PC-3 (cell line): ENCODE measurements around the gene TMEM94. TPM values are rescaled to one million over a fixed set of nuclear protein-coding genes. Genes with fewer than 3 reads are reported as not detected.
"Not testable (repeated sequence)": the region's sequence is repeated elsewhere in the genome, so short reads cannot be mapped to it uniquely, and the experiment has no call there.

Experiments
- ATAC-seq: fragments of 200-7000 bp; cut with Tn5 transposase; 2 replicates; pipeline ENCODE4 v1.9.1; 2020; ENCODE audit warnings: mild to moderate bottlenecking, moderate library complexity
- BruUV-seq: library from RNA; stranded (reverse); fragments of 400-500 nt; replicated peaks from 2 replicates; lab custom pipeline; 2021; lab: Mats Ljungman, UMichigan
- CTCF ChIA-PET: fragments of 300-600 bp; sonication (Branson Sonifier 250); formaldehyde crosslinking; loops from one replicate; lab custom pipeline; 2022; ENCODE audit warnings: antibody characterized with exemption; lab: Charles Lee
- POLR2A ChIA-PET: fragments of 300-600 bp; sonication (Branson Sonifier 250); formaldehyde crosslinking; loops from one replicate; lab custom pipeline; 2022; ENCODE audit warnings: antibody characterized with exemption; ENCODE audit not compliant: unreplicated experiment; lab: Charles Lee
- DNase-seq: peaks from one replicate; pipeline ENCODE4 v3.0.0-alpha.2; 2015
- H2AFZ ChIP-seq: fragments of 300-600 bp; sonication (generic); 2 replicates; pipeline ENCODE4 v1.6.0; 2016; ENCODE audit warnings: antibody characterized with exemption, low read length
- H3F3A ChIP-seq: fragments of 300-600 bp; sonication (generic); one replicate; pipeline ENCODE4 v1.6.0; 2017; ENCODE audit warnings: antibody characterized with exemption, low read length, control low read depth, mild to moderate bottlenecking; ENCODE audit not compliant: unreplicated experiment
- H3K27ac ChIP-seq: fragments of 300-600 bp; sonication (generic); 2 replicates; pipeline ENCODE4 v1.5.1; 2016; ENCODE audit warnings: mild to moderate bottlenecking, low read length
- H3K27me3 ChIP-seq: fragments of 300-600 bp; sonication (generic); 2 replicates; pipeline ENCODE4 v1.6.1; 2016; ENCODE audit warnings: low read length, mixed read lengths
- H3K36me3 ChIP-seq: fragments of 300-600 bp; sonication (generic); 2 replicates; pipeline ENCODE4 v1.6.1; 2016; ENCODE audit warnings: low read depth, mixed run types, low read length, mixed read lengths
- H3K4me1 ChIP-seq: fragments of 300-600 bp; sonication (generic); 2 replicates; pipeline ENCODE4 v1.5.1; 2016; ENCODE audit warnings: low read length; ENCODE audit not compliant: insufficient read depth
- H3K4me2 ChIP-seq: fragments of 300-600 bp; sonication (generic); 2 replicates; pipeline ENCODE4 v1.6.0; 2016; ENCODE audit warnings: low read length
- H3K4me3 ChIP-seq: fragments of 300-600 bp; sonication (generic); 2 replicates; pipeline ENCODE4 v1.5.1; 2016; ENCODE audit warnings: mild to moderate bottlenecking, low read length, mixed read lengths
- H3K79me2 ChIP-seq: fragments of 300-600 bp; sonication (generic); 2 replicates; pipeline ENCODE4 v1.6.1; 2017; ENCODE audit warnings: low read length, mixed read lengths
- H3K9ac ChIP-seq: fragments of 300-600 bp; sonication (generic); 2 replicates; pipeline ENCODE4 v1.6.0; 2016; ENCODE audit warnings: mild to moderate bottlenecking, low read length
- H3K9me2 ChIP-seq: fragments of 300-600 bp; sonication (generic); replicated peaks from 2 replicates; pipeline ENCODE4 v1.6.1; 2016; ENCODE audit warnings: mixed run types, low read length, mixed read lengths
- H3K9me3 ChIP-seq: fragments of 300-600 bp; sonication (generic); 2 replicates; pipeline ENCODE4 v1.6.1; 2016; ENCODE audit warnings: low read length, mixed read lengths
- H4K20me1 ChIP-seq: fragments of 300-600 bp; sonication (generic); 2 replicates; pipeline ENCODE4 v1.6.1; 2016; ENCODE audit warnings: low read length, mixed read lengths
- EZH2 ChIP-seq: fragments of 300-600 bp; sonication (generic); IDR thresholded peaks from one replicate; pipeline ENCODE4 v1.6.1; 2017; ENCODE audit warnings: antibody characterized with exemption, mild to moderate bottlenecking, low read length; ENCODE audit not compliant: unreplicated experiment
- EZH2phosphoT487 ChIP-seq: fragments of 300-600 bp; sonication (generic); IDR thresholded peaks from 2 replicates; pipeline ENCODE4 v1.6.1; 2018; ENCODE audit warnings: mild to moderate bottlenecking, antibody characterized with exemption, low read length, borderline replicate concordance
- intact Hi-C: fragments of 100-400 bp; cut with micrococcal nuclease; formaldehyde crosslinking; loops from 2 replicates; pipeline ENCODE4 v1.9.0; 2023
- total RNA-seq: library from RNA; depleted of rRNA; stranded (reverse); fragments of >200 nt; gene quantifications from 2 replicates; pipeline ENCODE4 v1.2.3, GENCODE V29; 2014
- TF ChIP-seq, protein P1 (sequence below): fragments of 300-600 bp; sonication (generic); conservative IDR thresholded peaks from 2 replicates; pipeline ENCODE4 v1.5.1; 2017; ENCODE audit warnings: antibody characterized with exemption, low read depth, mild to moderate bottlenecking, low read length

The TMEM94 gene
- total RNA-seq, 1 experiment from 2014 or later: 45.6 TPM

DNA sequence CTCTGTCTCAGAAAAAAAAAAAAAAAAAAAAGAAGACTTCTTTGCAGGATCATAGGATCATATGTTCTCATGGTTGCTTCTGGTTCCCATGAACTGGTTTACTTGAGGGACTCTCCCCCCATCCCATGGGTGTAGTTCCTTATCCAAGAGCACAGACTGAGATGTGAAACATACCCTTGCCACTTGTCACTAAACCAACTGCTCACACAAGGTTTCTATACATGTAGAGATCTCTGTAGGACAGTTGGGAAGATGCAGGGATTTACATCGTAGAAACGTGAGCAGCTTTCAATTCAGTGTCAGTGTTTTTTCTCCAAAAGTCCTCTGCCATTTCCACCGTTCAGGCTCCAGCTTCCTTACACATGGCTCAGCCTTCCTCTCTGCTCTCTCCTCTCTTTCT, 11.1 kb upstream of the TMEM94 start:
- Histone ChIP-seq H3K4me1 (no peaks in the 10 kb centered on the region), H3K4me3 (no peak overlapping the region), H4K20me1 (no peaks in the 10 kb centered on the region), H3K9ac (no peak overlapping the region), H3K4me2 (no peak overlapping the region), H3K9me2 (no peaks in the 10 kb centered on the region), H3K79me2 (no peaks in the 10 kb centered on the region), H3K9me3 (no peaks in the 10 kb centered on the region), H3F3A (no peaks in the 10 kb centered on the region), H3K27me3 (no peaks in the 10 kb centered on the region), H3K36me3 (no peaks in the 10 kb centered on the region), H3K27ac (no peak overlapping the region), H2AFZ (no peak overlapping the region)
- TF ChIP-seq, protein P1, sequence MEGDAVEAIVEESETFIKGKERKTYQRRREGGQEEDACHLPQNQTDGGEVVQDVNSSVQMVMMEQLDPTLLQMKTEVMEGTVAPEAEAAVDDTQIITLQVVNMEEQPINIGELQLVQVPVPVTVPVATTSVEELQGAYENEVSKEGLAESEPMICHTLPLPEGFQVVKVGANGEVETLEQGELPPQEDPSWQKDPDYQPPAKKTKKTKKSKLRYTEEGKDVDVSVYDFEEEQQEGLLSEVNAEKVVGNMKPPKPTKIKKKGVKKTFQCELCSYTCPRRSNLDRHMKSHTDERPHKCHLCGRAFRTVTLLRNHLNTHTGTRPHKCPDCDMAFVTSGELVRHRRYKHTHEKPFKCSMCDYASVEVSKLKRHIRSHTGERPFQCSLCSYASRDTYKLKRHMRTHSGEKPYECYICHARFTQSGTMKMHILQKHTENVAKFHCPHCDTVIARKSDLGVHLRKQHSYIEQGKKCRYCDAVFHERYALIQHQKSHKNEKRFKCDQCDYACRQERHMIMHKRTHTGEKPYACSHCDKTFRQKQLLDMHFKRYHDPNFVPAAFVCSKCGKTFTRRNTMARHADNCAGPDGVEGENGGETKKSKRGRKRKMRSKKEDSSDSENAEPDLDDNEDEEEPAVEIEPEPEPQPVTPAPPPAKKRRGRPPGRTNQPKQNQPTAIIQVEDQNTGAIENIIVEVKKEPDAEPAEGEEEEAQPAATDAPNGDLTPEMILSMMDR: no peak
- TF ChIP-seq EZH2phosphoT487 (no peak), EZH2 (no peak)
- CTCF ChIA-PET: no interaction called here
- ATAC-seq: no peak
- intact Hi-C loops: no loop called here
- POLR2A ChIA-PET: no interaction called here
- DNase-seq: no peak
- BruUV-seq: no TSS peak

DNA sequence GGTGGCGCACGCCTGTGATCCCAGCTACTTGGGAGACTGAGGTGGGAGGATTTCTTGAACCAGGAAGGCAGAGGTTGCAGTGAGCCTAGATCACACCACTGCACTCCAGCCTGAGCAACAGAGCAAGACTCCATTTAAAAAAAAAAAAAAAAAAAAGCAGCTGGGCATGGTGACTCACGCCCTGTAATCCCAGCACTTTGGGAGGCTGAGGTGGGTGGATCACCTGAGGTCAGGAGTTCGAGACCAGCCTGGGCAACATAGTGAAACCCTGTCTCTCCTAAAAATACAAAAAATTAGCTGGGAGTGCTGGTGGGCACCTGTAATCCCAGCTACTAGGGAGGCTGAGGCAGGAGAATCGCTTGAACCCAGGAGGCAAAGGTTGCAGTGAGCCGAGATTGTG, 10.5 kb upstream of the TMEM94 start:
- H3K79me2 ChIP-seq, H3F3A ChIP-seq, POLR2A ChIA-PET, DNase-seq, H3K9me2 ChIP-seq, H3K36me3 ChIP-seq, BruUV-seq, H3K4me2 ChIP-seq, H3K9me3 ChIP-seq, H3K27me3 ChIP-seq, H4K20me1 ChIP-seq, H3K4me3 ChIP-seq, H3K9ac ChIP-seq, ATAC-seq, H3K27ac ChIP-seq, H2AFZ ChIP-seq, H3K4me1 ChIP-seq, intact Hi-C loops: not testable (repeated sequence)
- CTCF ChIA-PET: interaction anchor here (0.6 kb wide), 1 partner anchor 304 kb away, joined by 3 read pairs; no protein-coding TSS in a partner anchor

DNA sequence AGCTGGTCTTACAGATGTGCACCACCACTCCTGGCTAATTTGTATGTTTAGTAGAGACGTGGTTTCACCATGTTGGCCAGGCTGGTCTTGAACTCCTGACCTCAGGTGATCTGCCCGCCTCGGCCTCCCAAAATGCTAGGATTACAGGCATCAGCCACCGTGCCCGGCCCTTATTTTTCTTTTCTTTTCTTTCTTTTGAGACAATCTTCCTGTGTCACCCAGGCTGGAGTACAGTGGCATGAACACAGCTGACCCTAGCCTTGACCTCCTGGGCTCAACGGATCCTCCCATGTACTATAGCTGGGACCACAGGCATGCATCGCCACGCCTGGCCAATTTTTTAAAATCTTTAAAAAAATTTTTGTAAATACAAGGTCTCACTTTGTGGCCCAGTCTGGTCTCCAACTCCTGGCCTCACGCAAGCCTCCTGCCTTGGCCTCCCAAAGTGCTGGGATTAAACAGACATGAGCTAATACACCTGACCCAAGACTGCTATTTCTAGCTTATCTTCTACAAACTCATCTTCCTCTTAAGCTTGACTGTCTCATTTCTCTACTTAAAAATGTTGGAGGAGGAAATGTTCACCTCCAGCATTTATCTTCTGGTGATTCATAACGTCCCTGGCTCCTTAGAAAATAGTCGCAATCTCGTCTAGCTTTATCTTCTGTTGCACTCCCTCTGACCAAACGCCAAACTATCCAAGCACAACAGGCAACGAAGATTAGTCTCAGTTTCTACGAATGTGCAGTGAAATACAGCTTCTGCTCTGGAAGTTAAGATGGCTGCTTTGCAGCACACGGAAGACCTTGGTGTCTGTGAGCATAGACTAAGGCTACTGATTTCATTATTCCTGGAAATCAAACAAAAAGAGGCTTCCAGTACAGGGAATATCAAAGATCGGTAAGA, 8.2 kb upstream of the TMEM94 start:
- Histone ChIP-seq H4K20me1 (no peaks in the 10 kb centered on the region), H3K9me2 (no peaks in the 10 kb centered on the region), H3K9me3 (no peaks in the 10 kb centered on the region), H3K36me3 (no peaks in the 10 kb centered on the region), H3K79me2 (no peaks in the 10 kb centered on the region), H3K4me3 (no peak overlapping the region), H3F3A (no peaks in the 10 kb centered on the region), H3K27ac (no peak overlapping the region), H3K27me3 (no peaks in the 10 kb centered on the region), H3K4me2 (no peak overlapping the region), H3K4me1 (no peaks in the 10 kb centered on the region), H2AFZ (peak overlapping the region; percentile 25; the same call in 1 of the 2 replicates), H3K9ac (no peak overlapping the region)
- TF ChIP-seq, protein P1: no peak
- no peak for TF ChIP-seq EZH2phosphoT487
- no peak for TF ChIP-seq EZH2
- POLR2A ChIA-PET: interaction anchor here (0.7 kb wide), 1 partner anchor 51 kb away, joined by 3 read pairs; no protein-coding TSS in a partner anchor
- DNase-seq (no peak), ATAC-seq (no peak)
- intact Hi-C loops: no loop called here
- CTCF ChIA-PET: no interaction called here
- BruUV-seq: no TSS peak
